GM21786 (cell line): ENCODE data around the gene SRMS.

Experiments
- ATAC-seq: cut with Tn5 transposase; IDR thresholded peaks from one replicate; pipeline ENCODE4 v1.9.1; 2021; ENCODE audit not compliant: unreplicated experiment

The SRMS gene

GRCh38 chr20:63547725-63548480 is at the start of gene SRMS:
SRMS (minus strand) TSS chr20:63547749; CDS start chr20:63547463, 286 bp downstream.
- no peak for ATAC-seq

GRCh38 chr20:63596423-63596822 is 48.9 kb upstream of the SRMS start:
- no peak for ATAC-seq

GRCh38 chr20:63595416-63596127 is 48.0 kb upstream of the SRMS start:
- no peak for ATAC-seq

GRCh38 chr20:63594043-63594561 is 46.6 kb upstream of the SRMS start:
- no peak for ATAC-seq

- ATAC-seq, result no peak
Observed at GRCh38 chr20:63592661-63593060, 45.1 kb upstream of the SRMS start.

GRCh38 chr20:63591786-63592355 is 44.3 kb upstream of the SRMS start:
- ATAC-seq, result no peak

- no peak for ATAC-seq
Observed at GRCh38 chr20:63591147-63591533, 43.6 kb upstream of the SRMS start.

- no peak for ATAC-seq
Observed at GRCh38 chr20:63590218-63591146, 42.9 kb upstream of the SRMS start.

GRCh38 chr20:63589261-63590217 is 42.0 kb upstream of the SRMS start:
- no peak for ATAC-seq

GRCh38 chr20:63588641-63589041 is 41.1 kb upstream of the SRMS start:
- ATAC-seq, result no peak

GRCh38 chr20:63587776-63588591 is 40.4 kb upstream of the SRMS start:
- no peak for ATAC-seq

GRCh38 chr20:63587256-63587655 is 39.7 kb upstream of the SRMS start:
- no peak for ATAC-seq

- ATAC-seq, result no peak
Observed at GRCh38 chr20:63586797-63587196, 39.2 kb upstream of the SRMS start.

- ATAC-seq, result no peak
Observed at GRCh38 chr20:63585616-63586565, 38.3 kb upstream of the SRMS start.

GRCh38 chr20:63582382-63583063 is 35.0 kb upstream of the SRMS start:
- ATAC-seq, result no peak

GRCh38 chr20:63580796-63581461 is 33.4 kb upstream of the SRMS start:
- ATAC-seq, result no peak
